ENCODE measurements around the gene STAT3. TPM values are rescaled to one million over a fixed set of nuclear protein-coding genes. Genes with fewer than 3 reads are reported as not detected.

The STAT3 gene
- total and polyA plus RNA-seq, 9 donors, result 42.6 to 56.9 (median 47.7) TPM

Other genes starting within 250 kb of the STAT3 start
- gene RAB5C, start 233.5 kb downstream of the STAT3 start, total RNA-seq, result 38.3 TPM
- 10 to 100 TPM; 63.0 to 90.4 (median 75.2) TPM for gene RAB5C, start 233.5 kb downstream of the STAT3 start, polyA plus RNA-seq (ENCODE audit: insufficient read depth in 1 of 8, insufficient read length in 8 of 8, low replicate concordance in 1 of 8)
- gene KCNH4, start 207.3 kb downstream of the STAT3 start, total RNA-seq, result not detected
- gene KCNH4, start 207.3 kb downstream of the STAT3 start, polyA plus RNA-seq (ENCODE audit: insufficient read depth in 1 of 8, insufficient read length in 8 of 8, low replicate concordance in 1 of 8), result under 1 TPM in 3 of 8 donors, not detected in 5; 0.04 to 0.05 (median 0.05) TPM
- 0.13 TPM for gene HCRT, start 203.0 kb downstream of the STAT3 start, total RNA-seq
- under 1 TPM; 0.33 to 0.94 (median 0.64) TPM for gene HCRT, start 203.0 kb downstream of the STAT3 start, polyA plus RNA-seq (ENCODE audit: insufficient read depth in 1 of 8, insufficient read length in 8 of 8, low replicate concordance in 1 of 8)
- gene GHDC, start 193.9 kb downstream of the STAT3 start, total RNA-seq, result 9.3 TPM
- gene GHDC, start 193.9 kb downstream of the STAT3 start, polyA plus RNA-seq (ENCODE audit: insufficient read depth in 1 of 8, insufficient read length in 8 of 8, low replicate concordance in 1 of 8), result 10 to 100 TPM in 5 of 8 donors, 1 to 10 TPM in 3; 8.2 to 15.8 (median 10.9) TPM
- gene STAT5B, start 112.1 kb downstream of the STAT3 start, total RNA-seq, result 27.0 TPM
- gene STAT5B, start 112.1 kb downstream of the STAT3 start, polyA plus RNA-seq (ENCODE audit: insufficient read depth in 1 of 8, insufficient read length in 8 of 8, low replicate concordance in 1 of 8), result 10 to 100 TPM; 29.8 to 41.1 (median 36.1) TPM
- gene STAT5A, start 99.9 kb downstream of the STAT3 start, total RNA-seq, result 12.8 TPM
- 10 to 100 TPM; 15.3 to 20.4 (median 17.3) TPM for gene STAT5A, start 99.9 kb downstream of the STAT3 start, polyA plus RNA-seq (ENCODE audit: insufficient read depth in 1 of 8, insufficient read length in 8 of 8, low replicate concordance in 1 of 8)
- gene CAVIN1, start 34.8 kb upstream of the STAT3 start, total RNA-seq, result 206 TPM
- 100 to 1,000 TPM; 249 to 334 (median 299) TPM for gene CAVIN1, start 34.8 kb upstream of the STAT3 start, polyA plus RNA-seq (ENCODE audit: insufficient read depth in 1 of 8, insufficient read length in 8 of 8, low replicate concordance in 1 of 8)
- gene ATP6V0A1, start 70.4 kb upstream of the STAT3 start, total RNA-seq, result 18.5 TPM
- 10 to 100 TPM; 16.7 to 36.4 (median 23.8) TPM for gene ATP6V0A1, start 70.4 kb upstream of the STAT3 start, polyA plus RNA-seq (ENCODE audit: insufficient read depth in 1 of 8, insufficient read length in 8 of 8, low replicate concordance in 1 of 8)
- 17.1 TPM for gene NAGLU, start 147.8 kb upstream of the STAT3 start, total RNA-seq
- 10 to 100 TPM; 15.4 to 24.1 (median 20.8) TPM for gene NAGLU, start 147.8 kb upstream of the STAT3 start, polyA plus RNA-seq (ENCODE audit: insufficient read depth in 1 of 8, insufficient read length in 8 of 8, low replicate concordance in 1 of 8)
- 1.9 TPM for gene HSD17B1, start 164.5 kb upstream of the STAT3 start, total RNA-seq
- 1 to 10 TPM; 2.2 to 3.2 (median 2.6) TPM for gene HSD17B1, start 164.5 kb upstream of the STAT3 start, polyA plus RNA-seq (ENCODE audit: insufficient read depth in 1 of 8, insufficient read length in 8 of 8, low replicate concordance in 1 of 8)
- 13.0 TPM for gene COASY, start 173.7 kb upstream of the STAT3 start, total RNA-seq
- gene COASY, start 173.7 kb upstream of the STAT3 start, polyA plus RNA-seq (ENCODE audit: insufficient read depth in 1 of 8, insufficient read length in 8 of 8, low replicate concordance in 1 of 8), result 10 to 100 TPM; 25.5 to 33.5 (median 28.7) TPM
- 16.6 TPM for gene MLX, start 178.7 kb upstream of the STAT3 start, total RNA-seq
- 10 to 100 TPM; 31.5 to 39.6 (median 35.5) TPM for gene MLX, start 178.7 kb upstream of the STAT3 start, polyA plus RNA-seq (ENCODE audit: insufficient read depth in 1 of 8, insufficient read length in 8 of 8, low replicate concordance in 1 of 8)
- 5.4 TPM for gene PSMC3IP, start 189.3 kb upstream of the STAT3 start, total RNA-seq
- gene PSMC3IP, start 189.3 kb upstream of the STAT3 start, polyA plus RNA-seq (ENCODE audit: insufficient read depth in 1 of 8, insufficient read length in 8 of 8, low replicate concordance in 1 of 8), result 10 to 100 TPM; 10.5 to 13.5 (median 11.9) TPM
- 39.1 TPM for gene RETREG3, start 220.9 kb upstream of the STAT3 start, total RNA-seq
- gene RETREG3, start 220.9 kb upstream of the STAT3 start, polyA plus RNA-seq (ENCODE audit: insufficient read depth in 1 of 8, insufficient read length in 8 of 8, low replicate concordance in 1 of 8), result 10 to 100 TPM; 27.6 to 36.1 (median 30.7) TPM
- gene TUBG1, start 221.2 kb upstream of the STAT3 start, total RNA-seq, result 22.2 TPM
- 10 to 100 TPM; 30.7 to 43.5 (median 38.2) TPM for gene TUBG1, start 221.2 kb upstream of the STAT3 start, polyA plus RNA-seq (ENCODE audit: insufficient read depth in 1 of 8, insufficient read length in 8 of 8, low replicate concordance in 1 of 8)